Stimulated activated CD4-positive, alpha-beta T cell treated with anti-CD3 and anti-CD28 coated beads, Interleukin-12 subunit alpha, Interleukin-12 subunit beta, amount 100 ng/mL, for 48 hours (primary cell): ENCODE results near the gene PDE11A.

Source experiments
- DNase-seq, 3 donors: peaks; one replicate each; pipeline ENCODE4 v3.0.0-alpha.2; 2020; ENCODE audit warnings: low read depth in 2 of 3, low spot score in 1 of 3

Gene PDE11A

DNA sequence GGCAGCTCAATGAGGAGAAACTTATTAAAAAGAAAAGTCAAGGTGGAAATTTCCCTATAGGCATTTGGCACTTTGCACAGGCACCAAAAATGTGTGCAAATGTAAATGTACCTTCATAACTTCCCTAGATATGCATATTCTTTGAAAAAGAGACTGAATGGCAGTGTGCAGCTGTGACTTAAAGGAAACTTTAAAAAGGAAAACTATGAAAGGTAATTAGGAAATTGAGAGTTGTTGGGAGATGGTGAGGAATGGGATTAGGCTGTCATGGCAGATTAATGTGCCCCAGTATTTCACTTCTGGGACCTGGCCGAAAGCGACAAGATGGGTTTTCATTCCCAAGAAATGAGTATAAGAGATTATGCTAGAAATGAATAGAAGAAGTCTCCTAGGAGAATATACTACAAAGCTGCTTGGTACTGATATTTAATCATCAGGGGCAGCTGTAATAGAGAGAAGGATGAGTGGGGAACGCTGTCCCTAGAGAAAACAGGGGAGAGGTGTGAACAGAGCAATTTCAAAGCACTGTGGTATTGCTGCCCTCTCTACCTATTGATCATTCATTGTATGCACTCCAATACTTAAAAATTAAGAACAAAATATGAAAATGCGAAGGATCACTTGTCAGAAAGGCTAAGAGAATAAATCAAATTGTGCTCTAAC is 366.9 kb downstream of the PDE11A start:
- no peak for DNase-seq

GRCh38 chr2:177703159-177703558 is 369.4 kb downstream of the PDE11A start:
- DNase-seq, result no peak

DNA sequence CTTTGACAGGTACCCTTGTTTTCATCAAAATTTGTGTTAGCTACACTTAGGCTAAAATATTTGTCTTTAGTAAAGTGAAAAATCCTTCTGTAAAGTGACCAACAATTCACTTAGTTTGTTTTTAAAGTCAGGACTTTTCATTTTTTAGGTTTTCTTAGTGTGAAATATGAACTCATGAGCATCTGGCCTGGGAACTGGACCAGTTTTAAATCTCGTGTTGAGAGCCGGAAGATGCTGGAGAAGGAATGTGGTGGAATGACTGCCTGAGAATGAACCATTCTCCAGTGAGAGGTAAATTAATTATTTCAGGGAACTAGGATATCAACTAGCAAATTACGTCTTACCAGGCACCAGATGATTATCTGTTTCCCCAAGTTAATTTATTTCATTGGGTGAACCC is 374.3 kb downstream of the PDE11A start:
- no peak for DNase-seq

DNA sequence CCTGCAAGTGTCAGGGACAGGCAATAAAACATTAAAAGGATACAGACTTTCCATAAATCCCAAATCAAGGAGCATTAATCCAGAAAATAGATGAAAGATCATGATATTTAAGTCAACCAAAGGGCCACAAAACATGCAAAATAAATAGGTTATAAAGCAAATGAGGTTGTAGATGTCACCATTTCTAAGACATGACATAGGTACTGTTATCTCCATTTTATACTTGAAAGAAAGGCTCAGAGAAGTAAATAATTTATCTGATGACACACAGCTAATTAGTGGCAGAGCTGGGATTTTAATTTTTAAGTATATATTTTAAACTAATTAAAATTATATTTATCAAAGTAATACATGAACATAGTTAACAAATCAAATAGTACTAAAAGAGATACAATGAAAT is 378.2 kb downstream of the PDE11A start:
- DNase-seq, result no peak

- no peak for DNase-seq
Observed at GRCh38 chr2:177693658-177694339, 378.8 kb downstream of the PDE11A start.

DNA sequence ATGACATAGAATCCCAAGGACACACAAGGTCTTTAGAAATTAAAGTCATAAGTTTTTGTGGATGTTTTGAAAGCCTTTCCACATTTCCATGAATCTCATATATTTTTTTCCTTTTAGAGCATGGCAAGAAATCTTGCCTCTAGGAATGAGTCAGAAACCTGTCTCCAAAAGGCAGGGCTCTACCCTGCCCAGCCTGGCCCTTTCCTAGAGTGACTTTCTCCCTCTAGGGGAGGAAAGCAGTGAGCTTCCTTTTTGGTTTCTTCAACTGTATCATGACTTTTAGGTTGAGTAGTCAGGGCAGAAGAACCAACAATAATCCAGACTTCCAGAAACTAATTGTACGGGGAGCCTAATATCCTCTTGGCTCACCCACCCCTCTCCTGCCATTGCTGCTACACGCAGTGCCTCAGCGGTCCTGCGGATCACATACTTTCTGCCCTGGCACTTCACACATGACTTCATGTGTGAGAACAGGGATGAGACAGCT is 379.8 kb downstream of the PDE11A start:
- DNase-seq, result no peak

- DNase-seq, result no peak
Observed at GRCh38 chr2:177692042-177692782, 380.4 kb downstream of the PDE11A start.

DNA sequence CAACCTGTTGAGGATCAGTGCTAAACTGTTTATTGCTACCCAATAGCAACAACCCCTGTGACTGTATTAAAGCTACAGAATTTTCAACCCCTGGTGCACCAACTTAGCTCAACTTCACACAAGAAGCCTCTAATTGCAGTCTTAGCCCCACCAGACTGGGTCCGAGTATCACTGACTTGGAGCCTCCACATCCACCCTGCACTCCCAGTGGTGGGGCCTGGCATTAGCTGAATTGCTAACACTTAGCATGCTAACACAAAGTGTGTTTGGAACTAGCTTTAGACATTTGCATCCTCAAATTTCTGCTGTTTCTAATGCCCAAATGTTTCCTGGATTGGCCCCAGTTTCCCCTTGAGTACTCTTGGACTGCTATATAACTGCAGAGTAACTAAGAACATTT is 381.4 kb downstream of the PDE11A start:
- DNase-seq, result no peak

- no peak for DNase-seq
Observed at GRCh38 chr2:177689623-177690022, 383.0 kb downstream of the PDE11A start.

GRCh38 chr2:177688844-177689243 is 383.7 kb downstream of the PDE11A start:
- DNase-seq, result no peak

- DNase-seq, result no peak
Observed at GRCh38 chr2:177683661-177684069, 388.9 kb downstream of the PDE11A start.

DNA sequence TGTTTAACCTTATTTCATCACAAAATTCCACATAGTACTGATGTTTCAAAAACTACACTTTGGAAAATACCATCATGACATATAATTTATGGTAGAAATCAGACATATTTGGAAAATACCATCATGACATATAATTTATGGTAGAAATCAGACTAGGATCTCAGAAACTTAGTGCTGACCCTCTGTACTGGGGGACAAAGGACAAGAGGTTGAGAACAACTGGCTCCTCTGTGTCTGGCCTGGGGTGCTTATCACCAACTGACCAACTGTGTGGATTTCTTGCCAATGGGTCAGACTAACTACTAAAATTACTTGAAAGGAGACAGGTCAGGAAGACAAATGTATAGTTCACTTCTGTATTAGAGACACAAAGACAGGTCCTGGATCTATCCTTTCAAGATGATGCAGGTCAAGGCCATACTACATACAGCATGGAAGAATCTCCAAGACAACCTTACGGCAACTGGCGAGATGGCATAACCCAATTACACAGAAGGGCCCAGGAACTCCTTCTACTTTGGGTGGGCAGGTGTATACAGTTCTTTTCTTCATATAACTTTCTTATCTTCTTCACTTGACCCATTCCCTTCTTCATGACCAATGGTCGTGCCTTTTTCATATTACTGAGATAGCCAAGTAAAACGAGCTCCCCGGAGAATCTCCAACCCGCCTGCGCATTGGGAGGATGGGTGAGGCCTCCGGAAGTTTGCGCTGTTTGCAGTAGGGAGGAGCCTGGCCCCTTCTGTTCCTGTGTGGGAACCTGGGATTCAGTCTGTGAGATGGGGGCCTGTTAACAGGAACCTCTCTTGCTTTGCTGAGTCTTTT is 389.5 kb downstream of the PDE11A start:
- DNase-seq, result no peak

GRCh38 chr2:177682006-177682405 is 390.6 kb downstream of the PDE11A start:
- DNase-seq, result no peak

DNA sequence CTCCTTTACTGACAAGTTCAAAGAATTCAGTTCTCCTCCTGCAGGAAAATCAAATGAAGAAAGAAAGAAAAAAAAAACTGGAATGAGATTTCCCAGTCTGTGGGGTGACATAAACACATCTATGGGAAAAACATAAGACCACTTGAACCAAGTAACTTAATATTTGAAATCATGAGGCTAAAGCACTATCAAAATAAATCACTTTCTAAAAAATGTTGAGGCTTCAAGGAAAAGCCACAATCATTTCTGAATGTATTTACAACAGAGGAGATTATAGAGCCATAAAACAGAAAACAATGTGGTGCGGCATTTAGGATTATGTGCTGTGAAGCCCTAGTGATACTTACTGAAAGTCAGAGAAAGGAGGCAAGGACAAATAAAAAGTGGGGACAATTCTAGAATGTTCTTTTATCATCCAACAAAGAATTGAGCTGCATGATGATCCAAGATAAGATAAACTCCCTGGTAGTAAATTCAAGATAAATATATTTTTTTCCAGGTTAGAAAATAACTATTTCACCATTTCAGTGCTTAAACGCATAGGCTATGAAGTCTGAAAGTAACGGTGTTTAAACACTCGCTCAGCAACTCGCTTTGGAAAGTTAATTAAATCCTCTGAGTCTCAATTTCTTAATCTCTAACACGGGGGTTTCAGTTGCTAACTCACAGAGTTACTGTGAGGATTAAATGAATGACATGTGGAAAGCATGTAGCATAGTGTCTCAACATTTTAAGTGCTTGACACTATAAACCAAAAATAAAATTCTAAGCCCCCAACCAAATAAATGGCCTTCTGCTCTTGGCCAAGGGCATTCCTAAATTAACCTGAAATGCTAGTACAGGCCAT is 391.5 kb downstream of the PDE11A start:
- DNase-seq, result no peak

DNA sequence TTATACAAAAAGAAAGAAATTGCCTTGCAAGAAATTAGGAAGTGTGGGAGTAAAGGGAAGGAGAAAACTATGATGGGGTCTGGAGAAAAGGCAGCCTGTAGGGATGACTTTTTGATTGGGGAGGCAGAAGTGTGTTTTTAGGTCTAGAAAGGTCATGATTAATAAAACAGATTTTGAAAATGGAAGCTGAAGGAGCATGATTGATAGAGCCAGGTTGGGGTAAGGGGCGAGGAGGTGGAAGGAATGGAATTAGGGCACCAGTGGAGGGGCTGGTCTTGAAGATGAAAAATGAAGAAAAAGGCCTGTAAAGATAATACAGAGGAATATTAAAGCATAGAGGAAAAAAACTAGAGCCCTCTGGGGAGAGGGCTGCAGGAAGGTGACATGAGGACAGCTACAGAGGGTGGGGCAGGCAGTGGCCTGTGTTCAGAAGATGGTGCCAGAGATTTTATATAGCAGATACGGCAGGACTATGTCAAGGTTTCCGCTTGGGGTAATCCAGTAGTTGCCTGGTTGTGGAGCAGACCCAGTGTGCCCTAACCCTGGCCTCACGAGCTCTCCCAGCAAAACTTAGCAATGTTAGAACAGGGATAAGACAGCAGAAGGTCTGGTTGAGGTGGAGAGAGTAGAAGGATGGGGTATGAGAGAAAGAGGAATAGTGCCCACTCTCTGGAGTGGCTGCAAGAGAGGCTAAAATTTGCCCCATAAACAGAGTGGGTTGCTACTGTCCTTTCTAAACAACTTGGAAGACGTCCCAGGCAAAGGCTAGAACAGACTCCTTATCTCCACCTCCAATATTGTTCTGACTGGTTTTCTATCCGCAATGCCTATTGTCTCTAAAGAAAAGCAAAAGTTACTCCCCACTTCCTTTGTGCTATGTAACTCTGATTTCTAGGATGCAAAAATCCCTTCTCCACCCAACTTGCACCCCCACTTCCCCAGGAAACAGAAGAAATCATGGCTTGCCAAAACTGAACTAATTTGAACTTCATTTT is 392.7 kb downstream of the PDE11A start:
- DNase-seq, result no peak

DNA sequence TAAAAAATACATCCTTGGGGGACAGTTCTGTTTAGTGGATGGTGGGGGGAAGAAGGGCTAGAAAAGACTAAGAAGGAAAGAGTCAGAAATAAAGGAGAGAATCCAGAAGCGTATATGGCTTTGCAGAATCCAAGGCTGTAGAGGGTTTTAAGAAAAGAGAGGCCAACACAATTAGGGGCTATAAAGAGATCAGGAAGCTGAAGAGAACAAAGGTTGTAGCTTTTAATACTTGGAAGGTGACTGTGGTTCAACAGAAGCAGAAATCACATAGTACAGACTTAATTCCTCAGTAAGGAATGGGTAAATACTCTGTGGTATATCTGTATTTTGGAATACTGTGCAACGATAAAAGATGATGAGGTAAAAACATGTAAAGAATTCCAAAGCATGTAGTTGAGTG is 393.6 kb downstream of the PDE11A start:
- DNase-seq, result no peak

- DNase-seq, result no peak
Observed at GRCh38 chr2:177676636-177677035, 395.9 kb downstream of the PDE11A start.

GRCh38 chr2:177675825-177676224 is 396.8 kb downstream of the PDE11A start:
- no peak for DNase-seq

DNA sequence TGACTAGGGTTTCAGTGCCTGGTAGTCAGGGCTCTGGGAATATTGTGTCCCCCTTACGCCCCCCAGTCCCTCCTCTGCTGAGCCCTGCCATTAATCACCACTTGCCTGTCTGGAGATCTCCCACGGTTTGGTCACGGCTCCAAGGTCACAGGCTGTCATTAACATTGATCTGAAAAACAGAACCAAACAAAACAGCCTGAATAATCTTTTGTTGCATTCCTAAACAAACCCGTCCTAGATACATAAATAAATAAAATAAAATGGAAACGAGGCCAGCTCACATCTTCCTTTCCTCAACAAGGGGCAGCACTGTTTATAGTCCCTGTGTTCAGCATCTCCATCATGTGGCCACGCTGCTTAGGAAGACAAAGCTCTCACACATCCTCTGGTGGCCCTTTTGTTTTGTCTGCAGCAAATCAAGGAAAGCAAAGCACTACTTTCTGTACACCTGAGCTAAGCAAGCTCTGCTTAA is 397.2 kb downstream of the PDE11A start:
- no peak for DNase-seq
